Left kidney (tissue), 2 donors: ENCODE results near the gene RASA1. TPM values are rescaled to one million over a fixed set of nuclear protein-coding genes. Genes with fewer than 3 reads are reported as not detected.
"Not testable (repeated sequence)": the region's sequence is repeated elsewhere in the genome, so short reads cannot be mapped to it uniquely, and the experiment has no call there.

ENCODE experiments used
- DNase-seq: peaks from one replicate; pipeline ENCODE4 v3.0.0-alpha.2; 2013
- polyA plus RNA-seq: library from polyadenylated mRNA; unstranded; fragments of 120-200 nt; gene quantifications from one replicate; pipeline ENCODE4 v1.2.1, GENCODE V29; 2013; ENCODE audit not compliant: insufficient read length

Gene RASA1
- polyA plus RNA-seq, 1 donor = 58.2 TPM

GRCh38 chr5:87278590-87279100 is 11.0 kb downstream of the RASA1 start:
- DNase-seq = no peak

GRCh38 chr5:87282269-87282668 is 14.6 kb downstream of the RASA1 start:
- DNase-seq = no peak

GRCh38 chr5:87287266-87287665 is 19.6 kb downstream of the RASA1 start:
- not testable (repeated sequence) for DNase-seq

- no peak for DNase-seq
Measured at GRCh38 chr5:87298692-87299362, 31.1 kb downstream of the RASA1 start.

- DNase-seq = no peak
Measured at GRCh38 chr5:87300176-87300575, 32.5 kb downstream of the RASA1 start.

GRCh38 chr5:87300744-87301143 is 33.1 kb downstream of the RASA1 start:
- DNase-seq = no peak

- no peak for DNase-seq
Measured at GRCh38 chr5:87302061-87302460, 34.4 kb downstream of the RASA1 start.

- no peak for DNase-seq
Measured at GRCh38 chr5:87303324-87303723, 35.6 kb downstream of the RASA1 start.

GRCh38 chr5:87306090-87306489 is 38.4 kb downstream of the RASA1 start:
- not testable (repeated sequence) for DNase-seq

- no peak for DNase-seq
Measured at GRCh38 chr5:87307796-87308423, 40.2 kb downstream of the RASA1 start.

- DNase-seq = no peak
Measured at GRCh38 chr5:87311405-87312279, 44.0 kb downstream of the RASA1 start.

- DNase-seq = no peak
Measured at GRCh38 chr5:87313216-87313615, 45.5 kb downstream of the RASA1 start.

GRCh38 chr5:87319469-87319868 is 51.8 kb downstream of the RASA1 start:
- no peak for DNase-seq

- no peak for DNase-seq
Measured at GRCh38 chr5:87321605-87322004, 53.9 kb downstream of the RASA1 start.

- no peak for DNase-seq
Measured at GRCh38 chr5:87322381-87322780, 54.7 kb downstream of the RASA1 start.

GRCh38 chr5:87327998-87328397 is 60.3 kb downstream of the RASA1 start:
- DNase-seq = no peak

- DNase-seq = no peak
Measured at GRCh38 chr5:87329114-87329513, 61.4 kb downstream of the RASA1 start.

GRCh38 chr5:87339986-87340385 is 72.3 kb downstream of the RASA1 start:
- no peak for DNase-seq

GRCh38 chr5:87340716-87341115 is 73.0 kb downstream of the RASA1 start:
- DNase-seq = no peak

GRCh38 chr5:87347272-87347671 is 79.6 kb downstream of the RASA1 start:
- DNase-seq = no peak

GRCh38 chr5:87347841-87348240 is 80.2 kb downstream of the RASA1 start:
- DNase-seq = no peak

GRCh38 chr5:87354496-87354895 is 86.8 kb downstream of the RASA1 start:
- no peak for DNase-seq

- DNase-seq = no peak
Measured at GRCh38 chr5:87359106-87359505, 91.4 kb downstream of the RASA1 start.
